ENCODE measurements around the gene NEK7.

The NEK7 gene

DNA sequence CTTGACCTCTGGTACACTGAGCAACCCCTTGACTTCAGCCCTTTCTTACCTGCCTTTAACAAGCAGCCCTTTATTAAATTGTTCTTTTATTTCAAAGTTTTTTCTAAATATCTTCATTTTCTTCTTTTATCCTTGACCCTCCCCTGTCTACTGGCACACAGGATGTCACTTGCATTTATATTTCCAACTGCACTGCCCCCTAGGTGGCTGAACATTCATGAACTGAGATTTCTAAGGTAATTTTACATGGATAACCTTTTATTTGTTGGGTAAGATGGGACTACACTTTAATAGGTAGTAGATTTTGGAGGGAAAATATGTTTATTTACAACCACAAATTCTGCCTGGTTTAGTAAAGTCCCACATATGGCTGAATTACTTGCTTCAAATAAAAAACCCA, 193.7 kb downstream of the NEK7 start:
- no peak for DNase-seq (ENCODE audit: low read depth in 2 of 2)

DNA sequence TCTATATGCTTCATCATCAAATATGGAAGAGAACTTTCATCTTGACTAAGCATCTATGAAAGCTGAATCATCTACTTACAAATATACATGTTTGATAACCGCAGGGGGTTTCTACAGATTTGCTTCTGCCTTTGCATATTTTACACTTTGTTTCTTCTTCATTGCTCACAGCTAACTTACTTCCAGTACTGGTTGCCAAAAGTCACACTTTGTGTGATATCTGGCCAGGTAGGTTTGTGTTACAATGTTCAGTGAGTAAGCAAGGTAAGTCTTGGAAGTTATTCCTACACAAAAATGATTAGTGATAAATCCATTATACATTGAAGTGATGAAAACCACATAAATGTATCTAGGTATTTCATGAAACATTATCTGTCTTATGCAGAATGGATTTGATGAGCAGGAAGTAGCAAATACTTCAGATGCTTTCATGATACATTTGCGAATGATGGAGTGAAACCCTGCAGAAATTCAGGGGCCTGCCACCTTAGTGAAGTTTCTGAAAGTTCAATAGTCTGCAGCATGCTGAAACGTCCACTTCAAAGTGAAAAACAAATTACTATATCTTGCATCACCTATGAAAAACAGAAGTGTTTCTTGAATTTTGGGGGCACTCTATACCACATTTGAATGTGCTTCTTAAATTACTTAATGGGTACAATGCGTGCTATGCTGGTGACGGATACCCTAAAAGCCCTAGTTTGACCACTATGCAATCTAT, 196.3 kb downstream of the NEK7 start:
- no peak for DNase-seq (ENCODE audit: low read depth in 2 of 2)

- no peak for DNase-seq (ENCODE audit: low read depth in 2 of 2)
Observed at GRCh38 chr1:198357937-198358336, 201.1 kb downstream of the NEK7 start.

DNA sequence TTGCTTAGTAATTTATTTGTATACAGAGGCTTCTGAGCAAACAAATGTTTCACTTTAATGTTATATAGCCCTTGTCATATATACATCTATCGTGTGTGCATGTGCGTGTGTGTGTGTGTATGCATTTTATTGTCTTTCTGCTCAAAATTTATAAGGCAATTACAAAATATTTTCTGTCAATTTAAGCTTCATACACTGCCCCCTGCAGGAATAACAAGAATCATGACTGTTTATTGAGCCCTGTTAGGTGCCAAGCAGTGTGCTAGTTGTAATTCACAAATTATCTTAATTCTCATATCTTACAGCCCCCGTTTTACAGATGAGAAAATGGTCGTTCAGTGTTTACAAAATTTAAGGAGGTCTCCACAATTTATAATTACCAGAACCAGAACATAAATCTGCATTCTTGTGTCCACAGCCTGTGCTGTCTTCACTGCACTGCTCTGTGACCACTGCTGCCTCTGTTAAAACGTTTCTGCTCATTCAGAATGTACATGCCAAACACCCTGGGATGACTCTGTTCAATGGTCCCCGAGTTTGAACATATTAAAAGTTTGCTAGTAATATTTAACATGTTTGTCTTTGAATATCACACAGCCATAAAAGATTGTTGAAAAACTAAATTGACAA, 202.3 kb downstream of the NEK7 start:
- DNase-seq (ENCODE audit: low read depth in 2 of 2), result no peak

- DNase-seq (ENCODE audit: low read depth in 2 of 2), result no peak
Observed at GRCh38 chr1:198360208-198360729, 203.5 kb downstream of the NEK7 start.

- DNase-seq (ENCODE audit: low read depth in 2 of 2), result no peak
Observed at GRCh38 chr1:198361237-198361767, 204.5 kb downstream of the NEK7 start.

DNA sequence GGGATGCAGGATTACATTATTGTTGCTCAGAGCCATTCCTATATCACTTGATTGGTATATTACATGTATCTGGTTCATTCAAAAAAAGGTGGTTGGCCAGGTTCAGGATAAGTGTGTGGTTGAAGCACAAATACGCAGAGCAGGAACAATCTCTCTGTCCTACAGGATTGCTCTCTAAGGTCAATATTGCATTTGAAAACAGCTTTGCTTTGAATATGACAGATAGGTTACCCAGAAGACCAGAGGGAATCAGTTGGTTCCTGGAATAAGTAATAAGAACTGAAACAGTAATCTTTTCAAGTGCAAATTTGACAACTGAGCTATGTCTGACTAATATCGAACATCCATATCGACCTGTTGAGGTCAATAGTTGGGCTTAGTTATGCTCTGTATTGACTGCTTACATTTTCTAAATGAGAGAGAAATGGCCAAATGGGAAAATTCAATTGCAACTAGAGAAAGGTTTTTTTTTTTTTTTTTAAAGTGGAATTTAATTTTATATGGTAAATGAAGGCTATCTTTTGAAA, 206.9 kb downstream of the NEK7 start:
- DNase-seq (ENCODE audit: low read depth in 2 of 2), result no peak

- DNase-seq (ENCODE audit: low read depth in 2 of 2), result no peak
Observed at GRCh38 chr1:198364471-198364870, 207.7 kb downstream of the NEK7 start.

- no peak for DNase-seq (ENCODE audit: low read depth in 2 of 2)
Observed at GRCh38 chr1:198367296-198367695, 210.5 kb downstream of the NEK7 start.

DNA sequence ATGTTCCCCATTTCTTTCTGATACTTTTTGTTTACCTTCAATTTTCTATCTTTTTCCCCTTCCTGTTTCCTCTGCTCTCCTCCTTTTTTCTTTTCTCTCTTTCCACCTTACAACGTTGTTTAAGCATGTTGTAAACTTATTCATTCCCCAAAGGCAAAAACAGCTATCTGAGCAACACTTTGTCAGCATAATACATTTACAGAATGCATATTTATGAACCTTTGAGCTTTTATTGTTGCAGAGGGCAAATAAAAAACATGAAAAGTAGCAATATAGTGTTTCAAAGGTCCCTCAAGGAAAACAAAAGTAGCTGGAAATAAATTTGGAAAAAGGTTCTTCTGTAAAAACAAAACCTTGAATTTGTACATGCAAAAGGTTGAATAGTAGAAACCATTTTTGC, 214.2 kb downstream of the NEK7 start:
- DNase-seq (ENCODE audit: low read depth in 2 of 2), result no peak

Measured in fibroblast of skin of left biceps (primary cell).